Measurements from ENCODE around the gene GSC2. TPM values are rescaled to one million over a fixed set of nuclear protein-coding genes. Genes with fewer than 3 reads are reported as not detected.

The GSC2 gene
- total and polyA plus RNA-seq, 9 of the 15 experiments (the other 6 are each of a cell fraction or from before 2014, with no cell fraction given), result not detected

DNA sequence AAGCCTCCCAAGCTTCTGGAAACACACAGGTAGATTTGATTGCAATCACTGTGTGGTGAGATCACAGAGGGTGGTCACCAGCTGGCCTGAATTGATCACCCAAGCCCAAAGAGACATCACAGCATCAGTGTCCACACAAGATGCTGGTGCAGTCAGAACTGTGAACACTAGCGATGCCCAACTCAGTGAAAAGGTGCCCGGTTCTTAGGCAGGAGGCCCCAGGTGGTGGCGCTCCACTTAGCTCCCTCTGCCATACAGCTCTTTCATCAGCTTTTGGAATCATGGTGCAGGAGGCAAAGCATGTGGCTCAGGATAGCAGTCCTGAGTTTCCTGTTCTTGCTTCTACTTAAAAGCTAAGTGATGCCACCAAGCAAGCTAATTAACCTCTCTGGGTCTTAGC is 39.0 kb downstream of the GSC2 start (continued):
- TF ChIP-seq ZNF318 (IDR thresholded peaks at IDR 0.05; ENCODE audit: borderline replicate concordance in 1 of 2, low read depth in 1 of 2), result no peak
- no peak for TF ChIP-seq ZNF655 (CRISPR knock-in tag; IDR thresholded peaks at IDR 0.05)
- TF ChIP-seq CLOCK (CRISPR knock-in tag; IDR thresholded peaks at IDR 0.05; ENCODE audit: borderline replicate concordance), result no peak
- no peak for TF ChIP-seq JUND (IDR thresholded peaks at IDR 0.05; ENCODE audit: borderline replicate concordance, low read depth, low read length)
- TF ChIP-seq JUND (tag; IDR thresholded peaks at IDR 0.05; ENCODE audit: borderline replicate concordance, low read depth, low read length), result 0 out of 3 replicates have a peak, but pooled peaks have one; percentile 40
- TF ChIP-seq LCOR (CRISPR knock-in tag; IDR thresholded peaks at IDR 0.05), result no peak
- TF ChIP-seq XRCC5 (IDR thresholded peaks at IDR 0.05; ENCODE audit: low read depth, low read length), result no peak
- TF ChIP-seq STAT6 (CRISPR knock-in tag; IDR thresholded peaks at IDR 0.05), result 0 out of 2 replicates have a peak, but pooled peaks have one; percentile 46
- no peak for TF ChIP-seq GTF2F1 (IDR thresholded peaks at IDR 0.05; ENCODE audit: low read depth, low read length)
- TF ChIP-seq, protein P1, sequence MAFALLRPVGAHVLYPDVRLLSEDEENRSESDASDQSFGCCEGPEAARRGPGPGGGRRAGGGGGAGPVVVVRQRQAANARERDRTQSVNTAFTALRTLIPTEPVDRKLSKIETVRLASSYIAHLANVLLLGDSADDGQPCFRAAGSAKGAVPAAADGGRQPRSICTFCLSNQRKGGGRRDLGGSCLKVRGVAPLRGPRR (CRISPR knock-in tag; IDR thresholded peaks at IDR 0.05), result no peak; the same call in 1 of the 2 replicates
- no peak for TF ChIP-seq HSF4 (CRISPR knock-in tag; IDR thresholded peaks at IDR 0.05; ENCODE audit: borderline replicate concordance)
- TF ChIP-seq ZNF696 (CRISPR knock-in tag; conservative IDR thresholded peaks at IDR 0.05), result no peak

Measured in K562 (cell line).